ENCODE results near the gene OTOG.

Gene OTOG

GRCh38 chr11:17692931-17693330 lies 145.9 kb downstream of the OTOG start:
- no peaks in the 10 kb centered on the region for H3K36me3 ChIP-seq (ENCODE audit: insufficient read depth, low read depth, low read length)
- H3K27me3 ChIP-seq (ENCODE audit: insufficient read depth, low read length), result peaks cover 95% of the 10 kb centered on the region
- H3K4me1 ChIP-seq (ENCODE audit: insufficient read depth, low read length), result no peaks in the 10 kb centered on the region
- H3K27ac ChIP-seq (ENCODE audit: low read length), result no peak overlapping the region
- H3K9me3 ChIP-seq (ENCODE audit: insufficient read depth, low read depth, low read length), result no peaks in the 10 kb centered on the region
- H3K4me3 ChIP-seq (ENCODE audit: low read length), result no peak overlapping the region
- no peak overlapping the region for H3K9ac ChIP-seq (ENCODE audit: low read depth, low read length)

DNA sequence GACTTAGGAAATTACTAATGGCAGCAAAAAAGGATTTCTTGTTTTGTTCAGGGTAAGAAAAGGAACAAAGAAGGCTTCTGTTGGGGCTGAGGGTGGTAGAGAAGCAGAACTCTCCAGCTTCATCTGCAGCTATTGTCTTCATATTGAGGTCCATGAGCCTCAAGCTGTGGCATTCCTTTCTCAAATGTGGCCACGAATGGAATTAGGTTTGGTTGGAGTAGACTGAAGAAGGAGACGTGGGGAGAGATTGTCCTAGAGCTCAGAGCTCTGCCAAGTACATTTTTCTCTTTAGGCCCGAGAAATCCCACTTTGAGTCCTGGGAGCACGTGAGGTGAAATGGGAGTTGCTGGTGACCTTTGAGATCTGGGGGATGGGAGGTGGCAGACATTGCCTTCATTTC lies 146.5 kb downstream of the OTOG start:
- Histone ChIP-seq H3K9me3 (ENCODE audit: insufficient read depth, low read depth, low read length) (no peaks in the 10 kb centered on the region), H3K4me1 (ENCODE audit: insufficient read depth, low read length) (no peaks in the 10 kb centered on the region), H3K36me3 (ENCODE audit: insufficient read depth, low read depth, low read length) (no peaks in the 10 kb centered on the region), H3K4me3 (ENCODE audit: low read length) (no peak overlapping the region), H3K27me3 (ENCODE audit: insufficient read depth, low read length) (peaks cover 98% of the 10 kb centered on the region), H3K9ac (ENCODE audit: low read depth, low read length) (no peak overlapping the region), H3K27ac (ENCODE audit: low read length) (no peak overlapping the region)

GRCh38 chr11:17694494-17695110 lies 147.5 kb downstream of the OTOG start:
- peaks cover 96% of the 10 kb centered on the region for H3K27me3 ChIP-seq (ENCODE audit: insufficient read depth, low read length)
- no peak overlapping the region for H3K4me3 ChIP-seq (ENCODE audit: low read length)
- H3K9ac ChIP-seq (ENCODE audit: low read depth, low read length), result no peak overlapping the region
- no peak overlapping the region for H3K27ac ChIP-seq (ENCODE audit: low read length)
- H3K9me3 ChIP-seq (ENCODE audit: insufficient read depth, low read depth, low read length), result no peaks in the 10 kb centered on the region
- no peaks in the 10 kb centered on the region for H3K4me1 ChIP-seq (ENCODE audit: insufficient read depth, low read length)
- no peaks in the 10 kb centered on the region for H3K36me3 ChIP-seq (ENCODE audit: insufficient read depth, low read depth, low read length)

DNA sequence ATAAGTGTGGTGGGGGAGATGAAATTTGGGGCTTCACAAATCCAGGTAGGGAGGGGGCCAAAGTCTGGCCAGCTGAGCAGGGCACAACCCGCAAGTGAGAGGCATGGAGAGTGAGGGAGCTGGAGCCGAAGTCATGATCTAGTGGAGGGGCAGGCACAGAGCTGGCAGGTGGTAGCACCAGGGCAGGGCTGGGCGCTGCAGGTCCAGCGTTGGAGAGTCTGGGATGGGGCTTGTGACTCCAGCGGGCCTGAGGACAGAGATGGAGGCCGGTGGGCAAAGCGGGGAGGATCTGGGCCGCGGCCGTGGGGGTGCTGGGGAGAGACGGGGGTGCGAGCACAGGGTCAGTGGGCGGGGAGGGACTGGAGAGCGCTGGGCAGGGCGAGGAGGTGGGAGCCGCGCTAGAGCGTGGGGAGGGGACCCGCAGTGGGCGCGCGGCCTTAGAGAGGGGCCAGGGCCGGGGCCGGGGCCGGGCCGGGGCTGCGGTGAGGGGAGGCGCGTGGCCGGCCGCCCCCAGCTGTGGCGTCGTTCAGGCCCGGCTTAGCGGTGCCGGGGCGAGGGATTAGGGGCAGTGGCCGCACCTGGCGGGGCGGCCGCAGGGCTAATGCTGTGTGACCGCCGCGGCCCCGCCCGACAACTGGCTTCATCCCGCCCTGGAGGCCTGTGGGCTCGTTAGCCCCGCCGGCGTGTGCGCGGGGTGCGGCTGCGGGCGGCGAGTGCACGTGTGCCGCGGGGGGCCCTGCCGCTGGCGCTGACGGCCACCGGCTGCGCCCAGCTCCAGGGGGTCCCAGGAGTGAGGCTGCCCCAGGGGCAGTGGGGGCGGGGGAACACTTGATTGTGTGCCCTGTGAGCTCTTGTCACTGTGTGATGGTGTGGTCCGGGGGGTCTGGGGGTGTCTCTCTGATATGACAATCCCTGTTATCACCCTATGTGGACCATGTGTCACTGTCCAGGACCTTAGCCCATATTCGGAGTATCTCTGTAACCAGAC lies 148.7 kb downstream of the OTOG start:
- Histone ChIP-seq H3K9me3 (ENCODE audit: insufficient read depth, low read depth, low read length) (no peaks in the 10 kb centered on the region), H3K36me3 (ENCODE audit: insufficient read depth, low read depth, low read length) (no peaks in the 10 kb centered on the region), H3K27me3 (ENCODE audit: insufficient read depth, low read length) (peaks cover 84% of the 10 kb centered on the region), H3K4me1 (ENCODE audit: insufficient read depth, low read length) (no peaks in the 10 kb centered on the region), H3K27ac (ENCODE audit: low read length) (no peak overlapping the region), H3K4me3 (ENCODE audit: low read length) (peak overlapping the region; percentile 55; the same call in 1 of the 2 replicates), H3K9ac (ENCODE audit: low read depth, low read length) (no peak overlapping the region)

DNA sequence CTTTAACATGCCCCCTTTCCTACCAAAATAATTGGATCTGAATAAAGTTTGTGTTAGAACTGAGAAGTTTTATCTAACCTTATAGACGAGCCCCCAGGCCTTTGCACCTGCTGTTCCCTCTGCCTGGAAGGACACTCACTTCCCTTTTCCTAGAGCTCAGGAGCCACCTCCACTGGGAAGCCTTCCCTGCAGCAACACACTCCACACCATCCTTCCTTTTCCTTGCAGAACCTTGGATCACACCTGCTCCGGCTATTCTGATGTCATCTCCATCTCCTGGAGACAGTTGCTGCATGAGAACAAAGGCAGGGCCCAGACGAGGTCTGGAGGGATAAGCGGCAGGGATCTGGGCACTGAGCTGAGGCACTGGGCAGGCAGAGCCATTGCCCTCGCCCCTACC lies 149.7 kb downstream of the OTOG start:
- Histone ChIP-seq H3K4me1 (ENCODE audit: insufficient read depth, low read length) (no peaks in the 10 kb centered on the region), H3K4me3 (ENCODE audit: low read length) (no peak overlapping the region), H3K9ac (ENCODE audit: low read depth, low read length) (no peak overlapping the region), H3K27ac (ENCODE audit: low read length) (no peak overlapping the region), H3K27me3 (ENCODE audit: insufficient read depth, low read length) (peaks cover 75% of the 10 kb centered on the region), H3K36me3 (ENCODE audit: insufficient read depth, low read depth, low read length) (no peaks in the 10 kb centered on the region), H3K9me3 (ENCODE audit: insufficient read depth, low read depth, low read length) (no peaks in the 10 kb centered on the region)

All from iPS-20b (cell line).